Heart left ventricle (tissue), 16 donors: ENCODE data around the gene CYSRT1. TPM values are rescaled to one million over a fixed set of nuclear protein-coding genes. Genes with fewer than 3 reads are reported as not detected.

ENCODE experiments used
- ATAC-seq, 4 donors: fragments of 200-7000 bp; cut with Tn5 transposase; one replicate each; pipeline ENCODE4 v1.9.1; 2020 to 2022; ENCODE audit warnings: moderate library complexity in 4 of 4, mild to moderate bottlenecking in 3 of 4, moderate number of reproducible peaks in 1 of 4
- DNase-seq, 5 donors: peaks; one replicate each; pipeline ENCODE4 v3.0.0-alpha.2; 2020
- H3K27ac ChIP-seq, 12 donors: fragments of 200-600 bp; sonication (generic) in 4 of 12; one replicate each; pipeline versions ENCODE4 v1.5.0 to v1.8.0; 2016 to 2022; ENCODE audit warnings: mild to moderate bottlenecking in 2 of 12
- H3K27me3 ChIP-seq, 9 donors: fragments of 200-600 bp; sonication (generic) in 2 of 9; one replicate each; pipeline versions ENCODE4 v1.5.1 to v1.8.0; 2016 to 2022; ENCODE audit warnings: mild to moderate bottlenecking in 3 of 9
- H3K36me3 ChIP-seq, 9 donors: fragments of 200-600 bp; sonication (generic) in 2 of 9; one replicate each; pipeline versions ENCODE4 v1.5.0 to v1.8.0; 2018 to 2022; ENCODE audit warnings: mild to moderate bottlenecking in 2 of 9
- H3K4me1 ChIP-seq, 12 donors: fragments of 200-600 bp; sonication (generic) in 4 of 12; one replicate each; pipeline versions ENCODE4 v1.5.0 to v1.8.0; 2016 to 2022; ENCODE audit warnings: mild to moderate bottlenecking in 3 of 12
- H3K4me3 ChIP-seq, 12 donors: fragments of 200-600 bp; sonication (generic) in 4 of 12; one replicate each; pipeline versions ENCODE4 v1.5.0 to v1.8.0; 2017 to 2022; ENCODE audit warnings: mild to moderate bottlenecking in 9 of 12, moderate library complexity in 4 of 12
- H3K9me3 ChIP-seq, 12 donors: fragments of 200-600 bp; sonication (generic) in 4 of 12; one replicate each; pipeline versions ENCODE4 v1.5.0 to v1.8.0; 2016 to 2022; ENCODE audit warnings: mild to moderate bottlenecking in 1 of 12
- CTCF ChIP-seq, 12 donors: fragments of 200-600 bp; sonication (generic) in 4 of 12; IDR thresholded peaks; one replicate each; pipeline versions ENCODE4 v1.5.0 to v1.8.0; 2018 to 2022; ENCODE audit warnings: antibody characterized with exemption in 12 of 12, mild to moderate bottlenecking in 5 of 12
- POLR2A ChIP-seq, 2 donors: fragments of 450-650 bp; IDR thresholded peaks; one replicate each; pipeline ENCODE4 v1.6.1; 2017; ENCODE audit warnings: antibody characterized with exemption in 2 of 2, mild to moderate bottlenecking in 2 of 2, moderate library complexity in 2 of 2
- WGBS, 4 donors: extraction: QIAGEN DNeasy Blood & Tissue Kit in 2 of 4; methylation state at CpG; one replicate each; pipeline versions ENCODE4 v1.1.5 to v1.1.7; 2013 to 2018; 5-methylcytosine and 5-hydroxymethylcytosine counted together
- intact Hi-C, 10 donors: fragments of 100-400 bp; cut with DNase I; formaldehyde crosslinking; loops; one replicate each; pipeline versions ENCODE4 v1.11.1 to v1.14.2; 2022
- polyA plus RNA-seq, 2 donors: library from polyadenylated mRNA; stranded (reverse); fragments of 200-250 nt; gene quantifications; one replicate each; pipeline ENCODE4 v1.2.3, GENCODE V29; 2013
- total RNA-seq, 9 donors: library from RNA; depleted of rRNA in 2 of 9; stranded (reverse); fragments of >200 nt in 2 of 9; fragmentation: NEBNext Ultra II Directional in 3 of 9; extraction: Animal tissue kit (Norgen Biotek cat#: 25700) in 3 of 9; gene quantifications; one replicate each; pipeline versions ENCODE4 v1.1.0 to v1.2.4, GENCODE V29; 2016 to 2023
- donor health status: ischemic (EF 13 %, LVEDD 7.1; RV severe dilation, severe dysfunction).
- donor health status: healthy with polysubstance abuse.
- donor health status: DM: no; HTN: yes; CAD: no.
- donor health status: DM: no; HTN: no; CAD: no.
- donor health status: ischemic (EF 25% LVEDD 6.9; RV normal size, moderate dysfunction).
- donor health status: ischemic (EF 25% LVEDD 5.7; RV mildly dilated, moderate dysfunction).
- donor health status: healthy.
- donor health status: DM: yes; HTN: yes; CAD: no.
- donor health status: ischemic (EF 35%, LVEDD 5.7; RV mildly dilated, moderate dysfunction).
- donor health status: nonischemic (EF 11% LVEDD 7.7; RV severe dilation, severe dysfunction).
- donor health status: DM: yes; HTN: yes; CAD: no.
- donor health status: PGD.
- donor health status: ischemic (EF 29% LVEDD 5.4; RV normal size, mild dysfunction).
- donor health status: nonischemic (EF 23%, LVEDD 6.1; RV moderate dilation, normal function).

CYSRT1 gene
- total and polyA plus RNA-seq, 11 donors, result 0.14 to 0.61 (median 0.27) TPM; not detected in 3

- Histone ChIP-seq H3K27me3 (no peaks in the 10 kb centered on the region), H3K4me1 (peaks cover 18 to 57% (median 38%) of the 10 kb centered on the region in 12 donors), H3K27ac (no peak overlapping the region), H3K9me3 (no peaks in the 10 kb centered on the region), H3K4me3 (no peak overlapping the region), H3K36me3 (peaks cover 0 to 73% (median 51%) of the 10 kb centered on the region in 9 donors)
- intact Hi-C loops, result loop anchor here (5.0 to 10.0 kb wide), 5 partner anchors 36 to 71 kb away; partner anchors contain the start of genes CYSRT1 (in 4 of the 10), RNF224 (in 4 of the 10), RNF208 (in 2 of the 10) and DPP7 (in 1 of the 10)
- WGBS, 4 donors, result 91 to 98% (median 94%) methylated on average over 7 to 19 of the region's 19 CpGs
- no peak for DNase-seq
- no peak for TF ChIP-seq CTCF (IDR thresholded peaks at IDR 0.05)
- TF ChIP-seq POLR2A (IDR thresholded peaks at IDR 0.05), result no peak
- no peak for ATAC-seq
These were observed 39.1 kb upstream of the CYSRT1 start for GRCh38 chr9:137185921-137186320.

GRCh38 chr9:137186385-137186784 is 38.6 kb upstream of the CYSRT1 start:
- no peaks in the 10 kb centered on the region for H3K27me3 ChIP-seq
- peaks cover 18 to 61% (median 41%) of the 10 kb centered on the region in 12 donors for H3K4me1 ChIP-seq
- peak overlapping the region in 4 of 12 donors; percentile 4 to 100 (median 88) for H3K4me3 ChIP-seq
- H3K9me3 ChIP-seq, result no peaks in the 10 kb centered on the region
- ATAC-seq (no peak), DNase-seq (no peak)
- intact Hi-C loops, result loop anchor here (5.0 to 10.0 kb wide), 5 partner anchors 36 to 72 kb away; partner anchors contain the start of genes CYSRT1 (in 4 of the 10), RNF224 (in 4 of the 10), RNF208 (in 2 of the 10) and DPP7 (in 1 of the 10)
- 64 to 89% (median 76%) methylated on average over 3 to 6 of the region's 6 CpGs for WGBS, 4 donors
- H3K27ac ChIP-seq, result no peak overlapping the region
- no peak for TF ChIP-seq CTCF (IDR thresholded peaks at IDR 0.05)
- H3K36me3 ChIP-seq, result peaks cover 0 to 73% (median 50%) of the 10 kb centered on the region in 9 donors

- Histone ChIP-seq H3K27ac (no peak overlapping the region), H3K4me3 (peak overlapping the region; percentile 68 to 100 (median 90)), H3K27me3 (no peaks in the 10 kb centered on the region), H3K36me3 (peaks cover 0 to 73% (median 50%) of the 10 kb centered on the region in 9 donors), H3K4me1 (peaks cover 18 to 62% (median 41%) of the 10 kb centered on the region in 12 donors), H3K9me3 (no peaks in the 10 kb centered on the region)
- ATAC-seq (no peak), DNase-seq (no peak)
- WGBS, 4 donors, result 78 to 90% (median 85%) methylated on average over 11 to 15 of the region's 15 CpGs
- TF ChIP-seq CTCF (IDR thresholded peaks at IDR 0.05) (no peak), POLR2A (IDR thresholded peaks at IDR 0.05) (no peak)
- intact Hi-C loops, result loop anchor here (5.0 to 10.0 kb wide), 5 partner anchors 35 to 73 kb away; partner anchors contain the start of genes CYSRT1 (in 4 of the 10), RNF224 (in 4 of the 10), RNF208 (in 2 of the 10) and DPP7 (in 1 of the 10)
These were observed 37.6 kb upstream of the CYSRT1 start for GRCh38 chr9:137187386-137187785.

GRCh38 chr9:137188086-137188489 is 36.9 kb upstream of the CYSRT1 start:
- Histone ChIP-seq H3K4me3 (peak overlapping the region; percentile 68 to 100 (median 90)), H3K4me1 (peaks cover 18 to 69% (median 41%) of the 10 kb centered on the region in 12 donors), H3K36me3 (peaks cover 0 to 66% (median 43%) of the 10 kb centered on the region in 9 donors), H3K9me3 (no peaks in the 10 kb centered on the region), H3K27ac (peak overlapping the region; percentile 92 to 99 (median 99)), H3K27me3 (no peaks in the 10 kb centered on the region)
- peak in 1 of 4 donors; percentile 18 for ATAC-seq
- DNase-seq, result no peak
- TF ChIP-seq POLR2A (IDR thresholded peaks at IDR 0.05) (no peak), CTCF (IDR thresholded peaks at IDR 0.05) (no peak)
- WGBS, 4 donors, result 0 to 2% (median 1%) methylated on average over 15 to 31 of the region's 31 CpGs
- intact Hi-C loops, result loop anchor here (1.0 to 10.0 kb wide), 7 partner anchors 12 to 73 kb away; partner anchors contain the start of genes CYSRT1 (in 4 of the 10), RNF224 (in 4 of the 10), RNF208 (in 2 of the 10) and DPP7 (in 1 of the 10)
